CMK (cell line): ENCODE results near the gene UBE2V1.

ENCODE experiments used
- DNase-seq: peaks from one replicate; pipeline ENCODE4 v3.0.0-alpha.2; 2010; ENCODE audit warnings: low read depth

UBE2V1 gene

GRCh38 chr20:50043573-50044352 is 69.2 kb downstream of the UBE2V1 start:
- DNase-seq: no peak

- DNase-seq: no peak
Measured at GRCh38 chr20:50042370-50043313, 70.3 kb downstream of the UBE2V1 start.

- no peak for DNase-seq
Measured at GRCh38 chr20:50041246-50041873, 71.6 kb downstream of the UBE2V1 start.

- no peak for DNase-seq
Measured at GRCh38 chr20:50040432-50041245, 72.3 kb downstream of the UBE2V1 start.

GRCh38 chr20:50039706-50040431 is 73.1 kb downstream of the UBE2V1 start:
- DNase-seq: no peak

- no peak for DNase-seq
Measured at GRCh38 chr20:50038574-50038991, 74.4 kb downstream of the UBE2V1 start.

- DNase-seq: no peak
Measured at GRCh38 chr20:50038169-50038568, 74.8 kb downstream of the UBE2V1 start.

GRCh38 chr20:50037575-50037974 is 75.4 kb downstream of the UBE2V1 start:
- no peak for DNase-seq

GRCh38 chr20:50037123-50037522 is 75.8 kb downstream of the UBE2V1 start:
- DNase-seq: no peak

- DNase-seq: no peak
Measured at GRCh38 chr20:50036703-50037102, 76.2 kb downstream of the UBE2V1 start.

- no peak for DNase-seq
Measured at GRCh38 chr20:50034567-50035180, 78.3 kb downstream of the UBE2V1 start.

GRCh38 chr20:50032955-50033666 is 79.8 kb downstream of the UBE2V1 start:
- no peak for DNase-seq
